ENCODE data around the gene AMFR. TPM values are rescaled to one million over a fixed set of nuclear protein-coding genes. Genes with fewer than 3 reads are reported as not detected.

AMFR gene
- total RNA-seq, 1 experiment from 2014 or later, result 89.4 TPM

DNA sequence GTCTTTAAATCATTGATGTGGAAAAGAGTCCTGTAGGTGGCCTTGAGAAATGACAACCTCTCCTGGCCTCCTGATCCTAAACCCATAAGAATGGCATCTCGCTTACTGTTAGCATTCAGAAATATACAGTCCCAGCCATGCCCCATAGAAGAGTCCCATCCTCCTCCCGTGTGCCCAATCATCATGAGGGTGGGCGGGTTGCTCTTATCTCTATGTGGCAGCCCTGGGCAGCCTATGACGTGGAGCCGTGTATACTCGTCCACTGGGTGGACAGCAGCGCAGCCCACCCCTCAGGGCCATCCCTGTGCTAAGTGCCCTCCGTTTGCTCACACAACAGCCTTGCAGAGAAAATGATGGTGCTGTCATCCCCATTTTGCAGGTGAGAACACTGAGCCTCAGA lies 105.3 kb downstream of the AMFR start:
- intact Hi-C loops (cut with micrococcal nuclease; ENCODE audit: unreplicated experiment), result loop anchor here (5.0 to 10.0 kb wide), 2 partner anchors 385 to 848 kb away; no protein-coding TSS in a partner anchor
- Histone ChIP-seq H3F3A (ENCODE audit: insufficient read depth, low read depth) (peaks cover 19% of the 10 kb centered on the region), H3K79me2 (ENCODE audit: low read depth) (no peaks in the 10 kb centered on the region), H3K4me2 (no peak overlapping the region), H3K36me3 (ENCODE audit: low read depth) (no peaks in the 10 kb centered on the region), H2AFZ (no peak overlapping the region), H3K9me3 (ENCODE audit: insufficient read depth, low read depth) (no peaks in the 10 kb centered on the region), H3K4me1 (replicated peaks; ENCODE audit: insufficient read depth) (peaks cover 27% of the 10 kb centered on the region), H3K27me3 (ENCODE audit: insufficient read depth, low read depth) (no peaks in the 10 kb centered on the region), H3K9me2 (ENCODE audit: insufficient read depth) (no peaks in the 10 kb centered on the region), H3K27ac (no peak overlapping the region), H4K20me1 (ENCODE audit: insufficient read depth) (no peaks in the 10 kb centered on the region), H3K4me3 (no peak overlapping the region)
- CTCF ChIA-PET, result no interaction called here
- POLR2A ChIA-PET (ENCODE audit: unreplicated experiment), result no interaction called here
- BruUV-seq (replicated peaks), result no TSS peak
- TF ChIP-seq EZH2 (IDR thresholded peaks at IDR 0.05; ENCODE audit: low read depth), result no peak
- TF ChIP-seq, protein P1, sequence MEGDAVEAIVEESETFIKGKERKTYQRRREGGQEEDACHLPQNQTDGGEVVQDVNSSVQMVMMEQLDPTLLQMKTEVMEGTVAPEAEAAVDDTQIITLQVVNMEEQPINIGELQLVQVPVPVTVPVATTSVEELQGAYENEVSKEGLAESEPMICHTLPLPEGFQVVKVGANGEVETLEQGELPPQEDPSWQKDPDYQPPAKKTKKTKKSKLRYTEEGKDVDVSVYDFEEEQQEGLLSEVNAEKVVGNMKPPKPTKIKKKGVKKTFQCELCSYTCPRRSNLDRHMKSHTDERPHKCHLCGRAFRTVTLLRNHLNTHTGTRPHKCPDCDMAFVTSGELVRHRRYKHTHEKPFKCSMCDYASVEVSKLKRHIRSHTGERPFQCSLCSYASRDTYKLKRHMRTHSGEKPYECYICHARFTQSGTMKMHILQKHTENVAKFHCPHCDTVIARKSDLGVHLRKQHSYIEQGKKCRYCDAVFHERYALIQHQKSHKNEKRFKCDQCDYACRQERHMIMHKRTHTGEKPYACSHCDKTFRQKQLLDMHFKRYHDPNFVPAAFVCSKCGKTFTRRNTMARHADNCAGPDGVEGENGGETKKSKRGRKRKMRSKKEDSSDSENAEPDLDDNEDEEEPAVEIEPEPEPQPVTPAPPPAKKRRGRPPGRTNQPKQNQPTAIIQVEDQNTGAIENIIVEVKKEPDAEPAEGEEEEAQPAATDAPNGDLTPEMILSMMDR (conservative IDR thresholded peaks at IDR 0.05), result no peak
- DNase-seq, result no peak

DNA sequence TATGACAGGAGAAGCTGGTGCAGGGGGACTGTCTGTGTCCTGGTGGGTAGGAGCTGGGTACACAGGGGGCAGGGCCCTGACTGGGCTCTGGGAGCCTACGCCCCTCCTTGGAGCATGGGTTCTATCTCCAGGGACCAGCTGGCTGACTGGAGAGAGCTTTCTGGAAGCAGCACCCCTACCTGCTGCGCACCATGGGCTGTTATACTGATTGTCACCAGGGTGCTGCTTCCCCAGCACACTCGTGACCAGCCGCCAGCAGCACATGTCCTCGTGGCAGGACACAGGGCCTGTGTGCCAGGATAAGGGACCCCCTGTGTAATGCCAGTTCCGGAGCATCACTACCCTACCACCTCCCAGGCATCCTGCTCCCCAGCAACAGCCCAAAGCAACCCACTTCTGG lies 106.0 kb downstream of the AMFR start:
- Histone ChIP-seq H3K9me3 (ENCODE audit: insufficient read depth, low read depth) (no peaks in the 10 kb centered on the region), H3F3A (ENCODE audit: insufficient read depth, low read depth) (peaks cover 14% of the 10 kb centered on the region), H2AFZ (no peak overlapping the region), H4K20me1 (ENCODE audit: insufficient read depth) (no peaks in the 10 kb centered on the region), H3K27me3 (ENCODE audit: insufficient read depth, low read depth) (no peaks in the 10 kb centered on the region), H3K4me1 (replicated peaks; ENCODE audit: insufficient read depth) (peaks cover 21% of the 10 kb centered on the region), H3K9me2 (ENCODE audit: insufficient read depth) (no peaks in the 10 kb centered on the region), H3K4me3 (no peak overlapping the region), H3K79me2 (ENCODE audit: low read depth) (no peaks in the 10 kb centered on the region), H3K4me2 (no peak overlapping the region), H3K27ac (no peak overlapping the region), H3K36me3 (ENCODE audit: low read depth) (no peaks in the 10 kb centered on the region)
- POLR2A ChIA-PET (ENCODE audit: unreplicated experiment), result no interaction called here
- no TSS peak for BruUV-seq (replicated peaks)
- no peak for DNase-seq
- intact Hi-C loops (cut with micrococcal nuclease; ENCODE audit: unreplicated experiment), result loop anchor here (2.0 to 5.0 kb wide), 2 partner anchors 292 to 607 kb away; no protein-coding TSS in a partner anchor
- CTCF ChIA-PET, result interaction anchor here (1.1 kb wide), 1 partner anchor 376 kb away, joined by 3 read pairs; no protein-coding TSS in a partner anchor
- no peak for TF ChIP-seq EZH2 (IDR thresholded peaks at IDR 0.05; ENCODE audit: low read depth)
- TF ChIP-seq, protein P1 (conservative IDR thresholded peaks at IDR 0.05), result no peak

DNA sequence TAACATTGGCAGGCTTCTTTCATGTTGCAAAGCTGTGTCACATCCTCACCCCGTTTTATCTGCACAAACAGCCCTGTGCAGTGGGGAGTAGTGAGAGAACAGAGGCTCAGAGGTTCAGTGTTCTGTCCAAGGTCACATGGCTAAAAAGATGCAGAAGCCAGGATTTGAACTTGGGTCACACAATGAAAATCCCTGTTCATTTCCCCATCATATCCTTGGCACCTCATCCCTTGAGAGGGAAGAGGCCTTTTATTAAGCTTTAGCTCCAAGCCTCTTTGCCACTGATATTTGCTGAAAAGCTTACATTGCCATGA lies 106.6 kb downstream of the AMFR start:
- DNase-seq, result no peak
- no peaks in the 10 kb centered on the region for H3K9me3 ChIP-seq (ENCODE audit: insufficient read depth, low read depth)
- H3K4me3 ChIP-seq, result no peak overlapping the region
- ChIA-PET POLR2A (ENCODE audit: unreplicated experiment) (no interaction called here), CTCF (interaction anchor here (1.1 kb wide), 1 partner anchor 375 kb away, joined by 3 read pairs; no protein-coding TSS in a partner anchor)
- intact Hi-C loops (cut with micrococcal nuclease; ENCODE audit: unreplicated experiment), result loop anchor here (1.0 to 5.0 kb wide), 5 partner anchors 72 to 606 kb away; no protein-coding TSS in a partner anchor
- no peaks in the 10 kb centered on the region for H3K79me2 ChIP-seq (ENCODE audit: low read depth)
- no peak overlapping the region for H2AFZ ChIP-seq
- no peaks in the 10 kb centered on the region for H4K20me1 ChIP-seq (ENCODE audit: insufficient read depth)
- H3K4me1 ChIP-seq (replicated peaks; ENCODE audit: insufficient read depth), result peaks cover 16% of the 10 kb centered on the region
- H3F3A ChIP-seq (ENCODE audit: insufficient read depth, low read depth), result peaks cover 9% of the 10 kb centered on the region
- no peaks in the 10 kb centered on the region for H3K36me3 ChIP-seq (ENCODE audit: low read depth)
- TF ChIP-seq, protein P1 (conservative IDR thresholded peaks at IDR 0.05), result no peak
- H3K9me2 ChIP-seq (ENCODE audit: insufficient read depth), result no peaks in the 10 kb centered on the region
- no peak overlapping the region for H3K4me2 ChIP-seq
- no TSS peak for BruUV-seq (replicated peaks)
- no peak overlapping the region for H3K27ac ChIP-seq
- H3K27me3 ChIP-seq (ENCODE audit: insufficient read depth, low read depth), result no peaks in the 10 kb centered on the region
